Activated CD8-positive, alpha-beta T cell treated with anti-CD3 and anti-CD28 coated beads for 36 hours (primary cell): ENCODE measurements around the gene BMPR2. TPM values are rescaled to one million over a fixed set of nuclear protein-coding genes. Genes with fewer than 3 reads are reported as not detected.
A peak's percentile ranks its signal among the peaks of the same experiment; 100 is the strongest.
"Not testable (repeated sequence)": the region's sequence is repeated elsewhere in the genome, so short reads cannot be mapped to it uniquely, and the experiment has no call there.

Source experiments
- ATAC-seq: fragments of 200-7000 bp; cut with Tn5 transposase; one replicate; pipeline ENCODE4 v1.10.0; 2021; ENCODE audit warnings: mild to moderate bottlenecking, moderate library complexity
- CTCF ChIA-PET: fragments of 350-600 bp; sonication (Branson Sonifier 250); formaldehyde crosslinking; loops from one replicate; lab custom pipeline; 2021; ENCODE audit warnings: antibody characterized with exemption; lab: Charles Lee
- POLR2A ChIA-PET: fragments of 350-600 bp; sonication (Branson Sonifier 250); formaldehyde crosslinking; loops from one replicate; lab custom pipeline; 2021; ENCODE audit warnings: antibody characterized with exemption; lab: Charles Lee
- DNase-seq: peaks from one replicate; pipeline ENCODE4 v3.0.0-alpha.2; 2020
- H3K27ac Mint-ChIP-seq: one replicate; pipeline ENCODE4 v1.8.0; 2021; ENCODE audit warnings: mild to moderate bottlenecking, mixed read lengths
- H3K27me3 Mint-ChIP-seq: one replicate; pipeline ENCODE4 v1.8.0; 2021; ENCODE audit warnings: mixed read lengths
- H3K36me3 Mint-ChIP-seq: one replicate; pipeline ENCODE4 v1.8.0; 2021; ENCODE audit warnings: low read depth, mixed read lengths
- H3K4me1 Mint-ChIP-seq: one replicate; pipeline ENCODE4 v1.8.0; 2021; ENCODE audit warnings: low read depth, mixed read lengths
- H3K4me3 Mint-ChIP-seq: one replicate; pipeline ENCODE4 v1.8.0; 2021; ENCODE audit warnings: mild to moderate bottlenecking, moderate library complexity, mixed read lengths
- H3K9me3 Mint-ChIP-seq: one replicate; pipeline ENCODE4 v1.8.0; 2021; ENCODE audit warnings: mixed read lengths
- CTCF ChIP-seq: fragments of 200-600 bp; IDR thresholded peaks from one replicate; pipeline ENCODE4 v1.8.0; 2022; ENCODE audit warnings: antibody characterized with exemption, mild to moderate bottlenecking
- intact Hi-C: fragments of 100-400 bp; cut with micrococcal nuclease; formaldehyde crosslinking; loops from one replicate; pipeline ENCODE4 v1.10.0; 2022
- total RNA-seq, 2 experiments: library from RNA; stranded (reverse); gene quantifications; one replicate each; pipeline ENCODE4 v1.2.3, GENCODE V29; 2021

Gene BMPR2
- total RNA-seq, 2 experiments from 2014 or later = 7.1 to 7.7 TPM

GRCh38 chr2:202360646-202361045 lies 15.5 kb upstream of the BMPR2 start:
- DNase-seq (no peak), ATAC-seq (no peak)
- Mint-ChIP-seq H3K4me3 (no peak overlapping the region), H3K27ac (no peak overlapping the region), H3K36me3 (no peaks in the 10 kb centered on the region), H3K4me1 (no peaks in the 10 kb centered on the region), H3K27me3 (no peaks in the 10 kb centered on the region), H3K9me3 (no peaks in the 10 kb centered on the region)
- intact Hi-C loops = no loop called here
- no peak for TF ChIP-seq CTCF
- CTCF ChIA-PET = no interaction called here
- POLR2A ChIA-PET = no interaction called here

- H3K27me3 Mint-ChIP-seq = no peaks in the 10 kb centered on the region
- TF ChIP-seq CTCF = no peak
- H3K9me3 Mint-ChIP-seq = no peaks in the 10 kb centered on the region
- no peaks in the 10 kb centered on the region for H3K4me1 Mint-ChIP-seq
- intact Hi-C loops = no loop called here
- ATAC-seq (no peak), DNase-seq (no peak)
- H3K36me3 Mint-ChIP-seq = no peaks in the 10 kb centered on the region
- H3K4me3 Mint-ChIP-seq = no peak overlapping the region
- POLR2A ChIA-PET = no interaction called here
- no peak overlapping the region for H3K27ac Mint-ChIP-seq
- CTCF ChIA-PET = no interaction called here
Measured at GRCh38 chr2:202361108-202361507, 15.0 kb upstream of the BMPR2 start.

- Mint-ChIP-seq H3K4me3 (no peak overlapping the region), H3K4me1 (peaks cover 12% of the 10 kb centered on the region), H3K36me3 (peaks cover 2% of the 10 kb centered on the region), H3K27ac (no peak overlapping the region), H3K27me3 (no peaks in the 10 kb centered on the region), H3K9me3 (no peaks in the 10 kb centered on the region)
- intact Hi-C loops = no loop called here
- TF ChIP-seq CTCF = no peak
- ATAC-seq (no peak), DNase-seq (no peak)
- CTCF ChIA-PET = no interaction called here
- POLR2A ChIA-PET = interaction anchor here (1.4 kb wide), 1 partner anchor 23 kb away, joined by 3 read pairs; no protein-coding TSS in a partner anchor
Measured at GRCh38 chr2:202373490-202373889, 2.6 kb upstream of the BMPR2 start.

GRCh38 chr2:202374383-202374782 lies 1.7 kb upstream of the BMPR2 start:
- peaks cover 18% of the 10 kb centered on the region for H3K4me1 Mint-ChIP-seq
- intact Hi-C loops, H3K27me3 Mint-ChIP-seq, DNase-seq, ATAC-seq, H3K36me3 Mint-ChIP-seq, H3K9me3 Mint-ChIP-seq, H3K4me3 Mint-ChIP-seq, H3K27ac Mint-ChIP-seq, CTCF ChIA-PET: not testable (repeated sequence)
- POLR2A ChIA-PET = interaction anchor here (0.6 to 1.4 kb wide), 2 partner anchors 22 to 100 kb away, joined by 3 read pairs; no protein-coding TSS in a partner anchor

- ATAC-seq = peak; percentile 18
- intact Hi-C loops = no loop called here
- Mint-ChIP-seq H3K27me3 (no peaks in the 10 kb centered on the region), H3K36me3 (peaks cover 2% of the 10 kb centered on the region), H3K9me3 (no peaks in the 10 kb centered on the region), H3K4me1 (peaks cover 22% of the 10 kb centered on the region), H3K27ac (peak overlapping the region; percentile 85), H3K4me3 (peak overlapping the region; percentile 98)
- peak; percentile 72 for DNase-seq
- ChIA-PET CTCF (no interaction called here), POLR2A (interaction anchor here (0.6 to 1.4 kb wide), 2 partner anchors 21 to 100 kb away, joined by 3 read pairs; no protein-coding TSS in a partner anchor)
- no peak for TF ChIP-seq CTCF
Measured at GRCh38 chr2:202375033-202375608, 1.0 kb upstream of the BMPR2 start.
